ENCODE measurements around the gene LYZL1. TPM values are rescaled to one million over a fixed set of nuclear protein-coding genes. Genes with fewer than 3 reads are reported as not detected.
"Not testable (repeated sequence)": the region's sequence is repeated elsewhere in the genome, so short reads cannot be mapped to it uniquely, and the experiment has no call there.

Gene LYZL1
- total RNA-seq, result not detected
- long read RNA-seq, result 0 reads

GRCh38 chr10:29288906-29289305 is at the start of gene LYZL1:
Gene LYZL1 (plus strand): TSS chr10:29289070. CDS start chr10:29291868, 2,798 bp downstream.
- intact Hi-C loops (cut with DNase I); DNase-seq (ENCODE audit: missing footprints); ATAC-seq: not testable (repeated sequence)

GRCh38 chr10:29239569-29240472 is 49.0 kb upstream of the LYZL1 start:
- DNase-seq (ENCODE audit: missing footprints) (no peak), ATAC-seq (no peak)
- intact Hi-C loops (cut with DNase I), result loop anchor here (10.0 kb wide), 1 partner anchor 65 kb away; no protein-coding TSS in a partner anchor

DNA sequence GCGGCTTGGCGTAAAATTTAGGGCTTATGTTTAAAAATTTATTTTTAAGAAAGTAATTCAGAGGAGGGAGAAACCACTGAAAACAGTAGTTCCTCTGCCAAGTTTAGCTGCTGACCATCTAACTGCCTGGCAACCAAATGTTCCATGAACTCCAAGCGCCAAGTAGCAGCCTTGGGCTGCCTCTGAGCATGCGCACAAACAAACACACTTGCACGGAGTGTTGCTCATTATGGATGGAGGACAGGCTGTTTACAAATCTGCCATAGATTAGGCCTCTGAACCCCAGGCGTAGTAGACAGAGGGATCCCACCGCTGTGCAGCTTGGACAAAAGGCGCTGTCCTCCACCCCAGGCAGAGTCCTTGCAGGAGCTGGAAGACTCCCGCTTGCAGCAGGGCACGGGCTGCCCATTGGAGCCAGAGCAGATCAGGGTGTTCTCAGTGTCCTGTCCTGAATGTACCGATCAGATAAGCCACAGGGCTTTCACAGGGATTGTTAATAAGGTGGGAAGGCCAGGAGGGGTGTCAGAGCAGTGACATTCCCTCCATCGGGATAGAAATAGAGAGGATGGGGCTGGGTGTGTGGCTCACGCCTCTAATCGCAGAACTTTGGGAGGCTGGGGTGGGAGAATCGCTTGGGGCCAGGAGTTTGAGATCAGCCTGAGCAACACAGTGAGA is 47.7 kb upstream of the LYZL1 start:
- ATAC-seq, result no peak
- no peak for DNase-seq (ENCODE audit: missing footprints)
- intact Hi-C loops (cut with DNase I), result loop anchor here (10.0 kb wide), 1 partner anchor 64 kb away; no protein-coding TSS in a partner anchor

- no peak for ATAC-seq
- intact Hi-C loops (cut with DNase I), result loop anchor here (10.0 kb wide), 1 partner anchor 63 kb away; no protein-coding TSS in a partner anchor
These were observed 46.9 kb upstream of the LYZL1 start for GRCh38 chr10:29241925-29242324.

GRCh38 chr10:29243066-29243465 is 45.8 kb upstream of the LYZL1 start:
- no peak for DNase-seq (ENCODE audit: missing footprints)
- intact Hi-C loops (cut with DNase I), result loop anchor here (10.0 kb wide), 1 partner anchor 62 kb away; no protein-coding TSS in a partner anchor
- no peak for ATAC-seq

More at GRCh38 chr10:29241925-29242324, 46.9 kb upstream of the LYZL1 start:
- no peak for DNase-seq (ENCODE audit: missing footprints)

- DNase-seq (ENCODE audit: missing footprints), result no peak
- intact Hi-C loops (cut with DNase I), result loop anchor here (10.0 kb wide), 1 partner anchor 61 kb away; no protein-coding TSS in a partner anchor
- ATAC-seq, result no peak
These were observed 45.1 kb upstream of the LYZL1 start for GRCh38 chr10:29243750-29244149.

DNA sequence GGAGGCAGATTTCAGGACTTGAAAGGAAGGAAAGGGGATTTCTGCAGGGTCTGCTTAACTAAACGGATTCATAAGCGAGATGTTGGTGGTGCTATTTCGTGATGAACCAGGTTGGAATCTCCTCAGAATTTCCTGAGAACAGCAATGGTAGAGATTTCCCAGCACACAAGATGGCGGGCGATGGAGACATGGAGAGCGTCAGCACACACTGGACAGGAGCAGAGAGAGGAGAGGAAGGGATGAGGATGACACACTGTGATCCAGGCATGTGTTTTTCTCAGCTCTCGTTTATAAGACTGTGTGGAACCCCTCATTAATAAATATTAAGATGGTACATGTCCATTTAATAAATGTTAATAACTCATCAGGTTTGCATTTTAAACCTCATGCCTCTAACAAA is 43.9 kb upstream of the LYZL1 start:
- intact Hi-C loops (cut with DNase I), result loop anchor here (10.0 kb wide), 1 partner anchor 60 kb away; no protein-coding TSS in a partner anchor

GRCh38 chr10:29245476-29245875 is 43.4 kb upstream of the LYZL1 start:
- ATAC-seq (peak; percentile 20), DNase-seq (ENCODE audit: missing footprints) (no peak)
- intact Hi-C loops (cut with DNase I), result loop anchor here (10.0 kb wide), 1 partner anchor 59 kb away; no protein-coding TSS in a partner anchor

More for the DNA sequence above, 43.9 kb upstream of the LYZL1 start:
- no peak for DNase-seq (ENCODE audit: missing footprints)
- ATAC-seq, result no peak

DNA sequence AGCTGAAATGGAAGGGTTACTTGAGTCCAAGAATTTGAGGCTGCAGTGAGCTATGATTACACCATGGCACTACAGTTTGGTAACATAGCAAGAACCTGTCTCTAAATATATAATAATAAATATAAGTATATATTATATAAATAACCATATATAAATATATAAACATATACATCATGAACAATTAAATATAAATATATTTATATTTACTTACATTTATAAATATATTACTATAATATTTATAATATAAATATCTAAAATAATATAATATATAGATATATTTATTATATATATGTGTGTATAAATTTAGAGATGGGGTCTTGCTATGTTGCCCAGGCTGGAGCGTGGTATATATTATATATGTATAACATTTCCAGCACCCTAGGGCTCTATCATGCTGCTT is 42.4 kb upstream of the LYZL1 start:
- intact Hi-C loops (cut with DNase I), result loop anchor here (10.0 kb wide), 1 partner anchor 58 kb away; no protein-coding TSS in a partner anchor
- no peak for DNase-seq (ENCODE audit: missing footprints)
- no peak for ATAC-seq

GRCh38 chr10:29248158-29248557 is 40.7 kb upstream of the LYZL1 start:
- intact Hi-C loops (cut with DNase I), result loop anchor here (10.0 kb wide), 1 partner anchor 57 kb away; no protein-coding TSS in a partner anchor
- DNase-seq (ENCODE audit: missing footprints) (no peak), ATAC-seq (no peak)

DNA sequence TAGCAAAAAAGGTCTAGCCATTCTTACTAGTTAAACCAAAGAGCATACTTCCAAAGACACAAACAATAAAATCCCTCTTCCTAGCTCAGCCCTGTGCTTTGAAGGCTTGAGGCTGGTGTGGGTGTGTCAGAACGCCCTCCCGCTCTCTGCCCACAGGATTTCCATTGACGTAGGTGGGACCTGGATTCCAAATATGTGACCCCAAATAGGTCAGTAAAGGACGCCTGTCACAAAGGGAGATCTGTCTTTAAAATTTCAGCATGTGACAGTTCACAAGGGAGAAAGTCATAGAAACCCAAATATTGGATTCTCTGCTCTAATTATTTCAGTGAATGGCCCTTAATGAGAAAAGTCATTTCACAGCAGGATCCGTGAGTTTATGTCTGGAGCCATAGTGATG is 39.9 kb upstream of the LYZL1 start:
- intact Hi-C loops (cut with DNase I), result loop anchor here (10.0 kb wide), 1 partner anchor 56 kb away; no protein-coding TSS in a partner anchor
- ATAC-seq (no peak), DNase-seq (ENCODE audit: missing footprints) (no peak)

DNA sequence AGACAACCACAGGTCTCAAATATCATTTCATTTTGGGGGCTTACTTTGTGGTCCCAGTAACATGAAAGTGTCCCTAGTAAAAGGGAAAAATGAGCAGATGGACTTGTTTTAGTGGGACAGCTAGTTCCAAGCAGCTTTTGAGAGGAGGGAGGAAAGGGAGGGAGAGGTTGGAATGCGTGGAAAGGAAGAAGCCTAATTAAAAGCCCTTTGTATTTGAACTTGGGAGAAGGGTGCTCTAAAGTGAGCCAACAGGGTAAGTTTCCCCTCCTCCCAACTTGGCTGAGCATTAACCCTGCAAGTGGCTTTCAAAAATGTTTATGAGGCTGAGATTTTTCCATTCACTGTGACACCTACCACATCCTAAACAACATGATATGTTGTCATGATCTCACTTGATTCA is 38.8 kb upstream of the LYZL1 start:
- ATAC-seq (no peak), DNase-seq (ENCODE audit: missing footprints) (no peak)
- intact Hi-C loops (cut with DNase I), result no loop called here

DNA sequence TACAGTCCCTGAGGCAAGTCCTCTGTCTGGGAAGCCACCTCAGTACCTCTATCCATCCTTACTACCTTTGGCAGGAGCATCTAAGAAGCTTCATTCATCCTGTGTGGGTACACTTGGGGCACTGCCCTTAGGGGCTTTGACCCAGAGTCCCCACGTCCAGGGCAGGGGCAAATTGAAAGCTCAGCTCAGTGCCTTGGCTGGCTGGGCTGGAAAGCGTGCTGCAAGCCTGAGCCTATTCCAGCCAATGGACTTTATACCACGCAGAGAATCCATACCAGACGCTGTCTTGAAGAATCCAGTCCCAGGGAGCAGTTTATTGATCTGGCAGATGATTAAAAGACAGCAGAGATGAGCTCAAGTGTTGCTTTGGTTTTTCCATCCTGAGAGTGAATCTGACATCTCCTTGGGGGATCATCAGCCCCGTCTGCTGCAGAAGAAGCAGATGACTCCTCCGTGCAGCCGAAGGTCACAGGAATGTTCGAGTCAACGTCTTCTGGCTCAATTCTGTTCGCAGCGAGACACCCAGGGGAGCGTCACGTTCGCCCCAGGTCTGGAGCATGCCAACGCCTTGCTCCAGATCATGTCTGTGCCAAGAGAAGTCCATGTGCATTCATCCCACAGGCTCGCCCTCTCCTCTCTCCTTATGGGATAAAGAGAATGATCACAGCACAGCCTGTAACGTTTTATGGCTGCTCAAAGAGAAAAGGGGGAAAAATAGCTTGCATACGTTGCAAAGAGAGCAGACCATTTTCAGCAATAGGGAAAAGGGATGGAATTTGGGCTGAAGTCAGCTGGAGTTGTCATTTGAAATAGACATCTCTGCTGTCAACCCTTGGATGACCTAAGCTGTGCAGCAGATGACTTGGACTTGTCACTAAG is 35.8 kb upstream of the LYZL1 start:
- intact Hi-C loops (cut with DNase I), result no loop called here
- ATAC-seq (no peak), DNase-seq (ENCODE audit: missing footprints) (no peak)

DNA sequence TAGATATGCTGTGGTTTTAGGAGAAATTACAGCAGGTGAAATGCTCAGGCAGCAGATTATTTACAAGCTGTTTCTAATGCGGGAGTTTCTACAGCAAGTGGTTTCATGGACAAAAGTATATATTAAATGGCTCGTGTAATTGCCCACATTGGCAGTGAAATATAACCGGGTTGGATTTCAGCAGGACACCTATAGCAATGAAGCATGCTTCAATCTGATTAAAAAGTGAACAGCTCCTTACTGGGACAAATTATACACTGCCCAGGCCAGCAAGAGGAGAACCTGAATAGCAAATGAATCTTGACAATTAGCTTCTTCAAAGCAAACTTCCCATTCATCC is 35.2 kb upstream of the LYZL1 start:
- ATAC-seq, result no peak
- DNase-seq (ENCODE audit: missing footprints), result no peak
- intact Hi-C loops (cut with DNase I), result no loop called here

DNA sequence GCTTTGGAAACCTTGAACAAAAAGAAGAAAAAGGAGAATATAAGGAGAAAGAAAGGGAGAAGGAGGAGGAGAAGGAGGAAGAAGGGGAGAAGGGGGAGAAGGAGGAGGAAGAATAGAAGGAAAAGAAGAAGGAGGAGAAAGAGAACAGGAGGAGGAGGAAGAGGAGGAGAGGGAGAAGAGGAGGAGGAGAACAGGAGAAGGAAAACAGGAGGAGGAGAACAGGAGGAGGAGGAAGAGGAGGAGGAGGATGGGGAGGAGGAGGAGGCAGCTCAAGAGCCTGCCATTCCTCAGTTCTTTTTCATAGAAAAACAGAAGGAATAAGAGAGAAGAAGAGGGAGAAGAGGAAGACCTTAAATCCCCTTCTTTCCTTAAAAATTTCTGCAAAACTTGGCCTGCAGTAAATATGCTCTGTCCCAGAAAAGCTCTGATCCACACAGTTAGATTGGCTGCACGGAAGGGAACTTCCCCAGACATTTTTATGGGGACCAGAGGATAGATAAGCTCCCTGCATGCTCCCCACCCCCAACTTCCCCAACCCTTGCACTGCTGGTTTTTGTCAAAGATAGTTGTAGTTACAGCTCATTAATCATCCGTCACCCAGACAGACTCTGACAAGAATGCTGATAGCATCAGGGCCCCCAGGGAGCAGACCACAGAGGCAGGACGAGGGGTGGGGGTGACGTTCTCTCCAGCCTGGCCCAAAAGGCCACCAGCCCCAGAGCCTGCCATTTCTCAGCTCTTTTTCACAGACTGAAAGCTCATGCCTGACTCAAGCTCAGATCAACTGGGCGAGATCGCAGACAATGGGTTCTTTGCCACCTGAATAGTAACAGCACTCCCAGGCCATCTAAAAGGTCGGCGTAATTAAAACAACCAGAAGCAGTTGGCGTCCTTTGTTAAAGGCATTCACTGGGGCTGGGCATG is 34.5 kb upstream of the LYZL1 start:
- ATAC-seq, result no peak
- intact Hi-C loops (cut with DNase I), result no loop called here
- no peak for DNase-seq (ENCODE audit: missing footprints)

- DNase-seq (ENCODE audit: missing footprints) (no peak), ATAC-seq (no peak)
- intact Hi-C loops (cut with DNase I), result no loop called here
These were observed 33.8 kb upstream of the LYZL1 start for GRCh38 chr10:29255104-29255503.

- no peak for ATAC-seq
- no peak for DNase-seq (ENCODE audit: missing footprints)
- intact Hi-C loops (cut with DNase I), result no loop called here
These were observed 32.9 kb upstream of the LYZL1 start for GRCh38 chr10:29256019-29256418.
